ENCODE data around the gene CDH4.

DNA sequence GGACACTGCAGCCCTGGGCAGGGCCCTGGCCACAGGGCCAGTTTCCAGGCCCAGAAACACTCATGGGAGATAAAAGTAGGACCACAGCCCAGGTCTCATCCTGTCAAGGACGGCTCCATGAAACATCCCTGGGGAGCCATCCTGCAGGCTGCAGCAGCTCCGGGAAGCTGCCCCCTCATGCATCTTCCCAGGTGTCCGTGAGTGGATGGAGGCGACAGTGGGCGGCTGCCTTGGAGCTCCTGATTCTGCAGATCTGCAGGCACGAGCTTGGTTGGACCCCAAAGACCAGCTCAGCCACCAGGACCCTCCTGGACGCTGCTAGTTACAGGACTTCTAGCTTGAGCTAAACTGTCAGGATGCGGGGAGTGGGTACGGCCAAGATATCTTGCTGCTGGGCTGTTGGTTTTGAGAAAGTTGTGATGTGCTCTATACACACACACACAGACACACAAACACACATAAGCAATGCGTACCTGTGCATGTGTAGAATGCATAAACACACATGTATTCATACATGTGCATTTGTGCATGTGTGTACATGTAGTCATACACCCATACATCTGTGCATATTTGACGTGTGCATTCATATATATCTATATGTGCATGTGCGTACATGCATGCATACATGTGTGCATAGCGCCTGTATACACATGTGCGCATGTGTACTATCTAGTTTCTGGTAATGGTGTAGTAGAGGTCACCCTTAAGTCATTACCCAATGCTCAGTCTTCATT is 515.9 kb downstream of the CDH4 start:
- TF ChIP-seq, protein P1, sequence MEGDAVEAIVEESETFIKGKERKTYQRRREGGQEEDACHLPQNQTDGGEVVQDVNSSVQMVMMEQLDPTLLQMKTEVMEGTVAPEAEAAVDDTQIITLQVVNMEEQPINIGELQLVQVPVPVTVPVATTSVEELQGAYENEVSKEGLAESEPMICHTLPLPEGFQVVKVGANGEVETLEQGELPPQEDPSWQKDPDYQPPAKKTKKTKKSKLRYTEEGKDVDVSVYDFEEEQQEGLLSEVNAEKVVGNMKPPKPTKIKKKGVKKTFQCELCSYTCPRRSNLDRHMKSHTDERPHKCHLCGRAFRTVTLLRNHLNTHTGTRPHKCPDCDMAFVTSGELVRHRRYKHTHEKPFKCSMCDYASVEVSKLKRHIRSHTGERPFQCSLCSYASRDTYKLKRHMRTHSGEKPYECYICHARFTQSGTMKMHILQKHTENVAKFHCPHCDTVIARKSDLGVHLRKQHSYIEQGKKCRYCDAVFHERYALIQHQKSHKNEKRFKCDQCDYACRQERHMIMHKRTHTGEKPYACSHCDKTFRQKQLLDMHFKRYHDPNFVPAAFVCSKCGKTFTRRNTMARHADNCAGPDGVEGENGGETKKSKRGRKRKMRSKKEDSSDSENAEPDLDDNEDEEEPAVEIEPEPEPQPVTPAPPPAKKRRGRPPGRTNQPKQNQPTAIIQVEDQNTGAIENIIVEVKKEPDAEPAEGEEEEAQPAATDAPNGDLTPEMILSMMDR (IDR thresholded peaks at IDR 0.05; ENCODE audit: borderline replicate concordance, extremely low read depth, low read length, poor library complexity, severe bottlenecking): no peak
- no peak for TF ChIP-seq EZH2 (IDR thresholded peaks at IDR 0.05; ENCODE audit: borderline replicate concordance, low read depth, low read length, severe bottlenecking)
